KMS-11 (cell line): ENCODE results near the gene CDH2.

Experiments used
- H2AFZ ChIP-seq: fragments of 200-600 bp; sonication (generic); 2 replicates; pipeline ENCODE4 v1.6.1; 2016; ENCODE audit warnings: antibody characterized with exemption, mixed run types, low read depth
- H3K27ac ChIP-seq: fragments of 200-600 bp; sonication (generic); 2 replicates; pipeline ENCODE4 v1.6.1; 2016; ENCODE audit warnings: mild to moderate bottlenecking, mixed run types
- H3K27me3 ChIP-seq: fragments of 200-600 bp; sonication (generic); 2 replicates; pipeline ENCODE4 v1.6.1; 2017; ENCODE audit warnings: mild to moderate bottlenecking, low read depth, mixed run types, moderate library complexity; ENCODE audit not compliant: insufficient read depth
- H3K36me3 ChIP-seq: fragments of 200-600 bp; sonication (generic); 2 replicates; pipeline ENCODE4 v1.6.1; 2017; ENCODE audit warnings: mild to moderate bottlenecking, mixed run types; ENCODE audit not compliant: insufficient read depth
- H3K4me1 ChIP-seq: fragments of 200-600 bp; sonication (generic); 2 replicates; pipeline ENCODE4 v1.6.1; 2016; ENCODE audit warnings: mild to moderate bottlenecking, low read depth, mixed run types; ENCODE audit not compliant: poor library complexity, severe bottlenecking
- H3K4me2 ChIP-seq: fragments of 200-600 bp; sonication (generic); 2 replicates; pipeline ENCODE4 v1.7.0; 2016; ENCODE audit warnings: mild to moderate bottlenecking, mixed run types
- H3K4me3 ChIP-seq: fragments of 200-600 bp; sonication (generic); IDR thresholded peaks from 2 replicates; pipeline ENCODE4 v1.6.1; 2017; ENCODE audit warnings: low read depth, low read length, mixed read lengths; ENCODE audit not compliant: insufficient read depth
- H3K79me2 ChIP-seq: fragments of 200-600 bp; sonication (generic); 2 replicates; pipeline ENCODE4 v1.6.1; 2016; ENCODE audit warnings: low read depth, mixed run types; ENCODE audit not compliant: insufficient read depth
- H3K9ac ChIP-seq: fragments of 200-600 bp; sonication (generic); 2 replicates; pipeline ENCODE4 v1.6.1; 2016; ENCODE audit warnings: mild to moderate bottlenecking, mixed run types
- H4K20me1 ChIP-seq: fragments of 200-600 bp; sonication (generic); 2 replicates; pipeline ENCODE4 v1.6.1; 2016; ENCODE audit warnings: mild to moderate bottlenecking, mixed run types; ENCODE audit not compliant: insufficient read depth
- CTCF ChIP-seq: fragments of 200-600 bp; sonication (generic); conservative IDR thresholded peaks from 2 replicates; pipeline ENCODE4 v1.6.1; 2017; ENCODE audit warnings: low read depth, mild to moderate bottlenecking, antibody characterized with exemption, low read length, moderate library complexity, mixed read lengths

CDH2 gene

GRCh38 chr18:28078849-28079248 lies 98.1 kb downstream of the CDH2 start:
- H3K79me2 ChIP-seq: no peaks in the 10 kb centered on the region
- no peaks in the 10 kb centered on the region for H3K27me3 ChIP-seq

GRCh38 chr18:28078298-28078697 lies 98.6 kb downstream of the CDH2 start:
- H3K4me1 ChIP-seq: peaks cover 15% of the 10 kb centered on the region
- H3K9ac ChIP-seq: no peak overlapping the region
- no peaks in the 10 kb centered on the region for H3K79me2 ChIP-seq
- H4K20me1 ChIP-seq: no peaks in the 10 kb centered on the region
- H3K27me3 ChIP-seq: no peaks in the 10 kb centered on the region
- TF ChIP-seq CTCF: no peak
- no peaks in the 10 kb centered on the region for H3K36me3 ChIP-seq
- H3K4me2 ChIP-seq: no peak overlapping the region
- no peak overlapping the region for H3K4me3 ChIP-seq
- no peak overlapping the region for H3K27ac ChIP-seq
- H2AFZ ChIP-seq: no peak overlapping the region

More at GRCh38 chr18:28078849-28079248, 98.1 kb downstream of the CDH2 start:
- Histone ChIP-seq H3K4me1 (peaks cover 15% of the 10 kb centered on the region), H3K36me3 (no peaks in the 10 kb centered on the region), H2AFZ (no peak overlapping the region), H3K4me2 (no peak overlapping the region), H4K20me1 (no peaks in the 10 kb centered on the region), H3K4me3 (no peak overlapping the region), H3K9ac (no peak overlapping the region), H3K27ac (no peak overlapping the region)
- TF ChIP-seq CTCF: no peak

GRCh38 chr18:28075501-28075900 lies 101.4 kb downstream of the CDH2 start:
- no peak overlapping the region for H2AFZ ChIP-seq
- H3K4me2 ChIP-seq: no peak overlapping the region
- peaks cover 5% of the 10 kb centered on the region for H3K4me1 ChIP-seq
- TF ChIP-seq CTCF: no peak
- no peaks in the 10 kb centered on the region for H3K27me3 ChIP-seq
- no peak overlapping the region for H3K27ac ChIP-seq
- H3K36me3 ChIP-seq: no peaks in the 10 kb centered on the region
- no peak overlapping the region for H3K9ac ChIP-seq
- H3K4me3 ChIP-seq: no peak overlapping the region
- no peaks in the 10 kb centered on the region for H4K20me1 ChIP-seq
- H3K79me2 ChIP-seq: no peaks in the 10 kb centered on the region

GRCh38 chr18:28074076-28074475 lies 102.9 kb downstream of the CDH2 start:
- H3K4me1 ChIP-seq: no peaks in the 10 kb centered on the region
- H3K4me3 ChIP-seq: no peak overlapping the region
- H3K27ac ChIP-seq: no peak overlapping the region
- H3K9ac ChIP-seq: no peak overlapping the region
- H3K36me3 ChIP-seq: no peaks in the 10 kb centered on the region
- H3K27me3 ChIP-seq: no peaks in the 10 kb centered on the region
- H2AFZ ChIP-seq: no peak overlapping the region
- H4K20me1 ChIP-seq: no peaks in the 10 kb centered on the region
- H3K4me2 ChIP-seq: no peak overlapping the region
- TF ChIP-seq CTCF: no peak
- no peaks in the 10 kb centered on the region for H3K79me2 ChIP-seq
